HL-60 (cell line): Measurements from ENCODE around the gene RNF103.

ENCODE experiments used
- DNase-seq, 2 experiments: peaks; one replicate each; pipeline ENCODE4 v3.0.0-alpha.2; 2010 to 2020; ENCODE audit warnings: low read depth in 1 of 2, low spot score in 1 of 2
- H3K27ac ChIP-seq: fragments of 250-450 bp; sonication (Bioruptor Pico); replicated peaks from 2 replicates; pipeline ENCODE4 v1.5.1; 2020; ENCODE audit warnings: mild to moderate bottlenecking, moderate library complexity
- H3K27me3 ChIP-seq: fragments of 250-450 bp; sonication (Bioruptor Pico); 2 replicates; pipeline ENCODE4 v1.5.1; 2021; ENCODE audit warnings: mild to moderate bottlenecking, moderate library complexity; ENCODE audit not compliant: insufficient read depth, poor library complexity, severe bottlenecking
- H3K4me3 ChIP-seq: replicated peaks from 2 replicates; pipeline ENCODE4 v1.5.1; 2011; ENCODE audit warnings: mild to moderate bottlenecking, control low read depth, low read length; ENCODE audit not compliant: insufficient read depth
- CTCF ChIP-seq: IDR thresholded peaks from one replicate; pipeline ENCODE4 v1.5.1; 2011; ENCODE audit warnings: low read length, control low read depth, inconsistent platforms; ENCODE audit not compliant: insufficient read depth
- GABPA ChIP-seq: IDR thresholded peaks from 2 replicates; pipeline ENCODE4 v1.6.1; 2012; ENCODE audit warnings: low read depth
- POLR2AphosphoS5 ChIP-seq: IDR thresholded peaks from 2 replicates; pipeline ENCODE4 v1.6.1; 2012; ENCODE audit warnings: low read depth
- REST ChIP-seq: IDR thresholded peaks from 2 replicates; pipeline ENCODE4 v1.6.1; 2012; ENCODE audit warnings: low read depth; ENCODE audit not compliant: insufficient replicate concordance
- SPI1 ChIP-seq: IDR thresholded peaks from 2 replicates; pipeline ENCODE4 v1.6.1; 2012; ENCODE audit warnings: low read depth, mild to moderate bottlenecking, borderline replicate concordance

Gene RNF103

GRCh38 chr2:86646329-86646728, 22.7 kb upstream of the RNF103 start:
- no peak for TF ChIP-seq REST
- no peak for TF ChIP-seq SPI1
- TF ChIP-seq POLR2AphosphoS5 = no peak
- TF ChIP-seq CTCF = no peak
- no peak for TF ChIP-seq GABPA
- H3K27ac ChIP-seq = no peak overlapping the region
- no peaks in the 10 kb centered on the region for H3K27me3 ChIP-seq
- no peak for DNase-seq
- H3K4me3 ChIP-seq = no peak overlapping the region

DNA sequence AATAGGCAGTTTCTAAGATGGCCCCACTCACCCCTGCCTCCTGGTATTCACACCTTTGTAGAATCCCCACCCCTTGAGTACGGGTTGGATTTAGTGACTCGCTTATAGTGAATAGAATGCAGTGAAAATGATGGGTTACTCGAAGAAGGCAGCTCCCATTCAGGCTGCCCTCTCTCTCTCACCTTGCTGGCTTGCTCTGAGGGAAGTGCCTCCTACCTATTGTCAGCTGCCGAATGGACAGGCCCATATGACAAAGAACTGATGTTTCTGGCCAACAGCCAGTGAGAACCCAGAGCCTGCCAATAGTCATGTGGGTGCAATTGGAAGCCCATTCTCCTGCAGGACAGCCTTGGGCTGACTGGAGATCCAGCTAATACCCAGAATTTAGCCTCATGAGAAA, 22.1 kb upstream of the RNF103 start:
- no peak for TF ChIP-seq SPI1
- TF ChIP-seq GABPA = no peak
- TF ChIP-seq CTCF = no peak
- TF ChIP-seq POLR2AphosphoS5 = no peak
- TF ChIP-seq REST = no peak
- no peak for DNase-seq
- H3K27ac ChIP-seq = no peak overlapping the region

DNA sequence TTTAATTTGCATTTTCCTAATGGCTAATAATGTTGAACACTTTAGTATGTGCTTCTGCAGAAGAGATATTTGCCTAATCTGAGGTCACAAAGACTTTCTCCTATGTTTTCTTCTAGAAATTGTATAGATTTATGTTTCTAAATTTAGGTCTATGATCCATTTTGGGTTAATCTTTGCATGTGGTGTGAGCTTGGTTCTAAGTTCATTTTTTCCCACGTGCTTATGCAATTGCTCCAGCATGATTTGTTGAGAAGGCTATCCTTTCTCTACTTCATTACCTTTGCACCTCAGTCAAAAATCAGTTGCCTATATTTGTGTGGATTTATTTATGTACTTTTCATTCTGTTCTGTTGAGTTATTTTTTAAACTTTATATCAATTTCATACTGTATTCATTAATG, 15.0 kb upstream of the RNF103 start:
- Histone ChIP-seq H3K4me3 (no peak overlapping the region), H3K27me3 (no peaks in the 10 kb centered on the region), H3K27ac (no peak overlapping the region)
- no peak for DNase-seq
- TF ChIP-seq GABPA (no peak), REST (no peak), POLR2AphosphoS5 (no peak)

More for the DNA sequence above, 22.1 kb upstream of the RNF103 start:
- H3K4me3 ChIP-seq = no peak overlapping the region
- H3K27me3 ChIP-seq = no peaks in the 10 kb centered on the region

GRCh38 chr2:86636842-86637241, 13.2 kb upstream of the RNF103 start:
- Histone ChIP-seq H3K4me3 (no peak overlapping the region), H3K27ac (no peak overlapping the region), H3K27me3 (no peaks in the 10 kb centered on the region)
- no peak for TF ChIP-seq REST
- TF ChIP-seq CTCF = no peak
- TF ChIP-seq GABPA = no peak
- TF ChIP-seq POLR2AphosphoS5 = peak; percentile 25; the same call in 1 of the 2 replicates
- no peak for TF ChIP-seq SPI1
- DNase-seq = peak in 1 of 2 experiments; percentile 60
